GM23338 (cell line): ENCODE measurements around the gene PRSS23. TPM values are rescaled to one million over a fixed set of nuclear protein-coding genes. Genes with fewer than 3 reads are reported as not detected.
"Not testable (repeated sequence)": the region's sequence is repeated elsewhere in the genome, so short reads cannot be mapped to it uniquely, and the experiment has no call there.

Experiments
- ATAC-seq: fragments of 200-7000 bp; cut with Tn5 transposase; 3 replicates; pipeline ENCODE4 v1.9.1; 2020
- DNase-seq: peaks from one replicate; pipeline ENCODE4 v3.0.0-alpha.2; 2015; ENCODE audit warnings: low spot score
- H2AFZ ChIP-seq: fragments of 200-600 bp; sonication (generic); 2 replicates; pipeline ENCODE4 v1.8.0; 2016; ENCODE audit warnings: antibody characterized with exemption, mild to moderate bottlenecking, moderate library complexity
- H3F3A ChIP-seq: fragments of 200-600 bp; sonication (generic); replicated peaks from 2 replicates; pipeline ENCODE4 v1.8.0; 2017; ENCODE audit warnings: antibody characterized with exemption, mixed run types, low read depth
- H3K27ac ChIP-seq: fragments of 200-600 bp; sonication (generic); 2 replicates; pipeline ENCODE4 v1.6.1; 2016; ENCODE audit warnings: low read depth
- H3K27me3 ChIP-seq: fragments of 200-600 bp; sonication (generic); 2 replicates; pipeline ENCODE4 v1.8.0; 2016; ENCODE audit warnings: mild to moderate bottlenecking, mixed run types, moderate library complexity; ENCODE audit not compliant: insufficient read depth
- H3K36me3 ChIP-seq: fragments of 200-600 bp; sonication (generic); 2 replicates; pipeline ENCODE4 v1.8.0; 2016; ENCODE audit warnings: mild to moderate bottlenecking; ENCODE audit not compliant: insufficient read depth
- H3K4me1 ChIP-seq: fragments of 200-600 bp; sonication (generic); 2 replicates; pipeline ENCODE4 v1.8.0; 2016; ENCODE audit warnings: mild to moderate bottlenecking, moderate library complexity; ENCODE audit not compliant: insufficient read depth
- H3K4me2 ChIP-seq: fragments of 200-600 bp; sonication (generic); 2 replicates; pipeline ENCODE4 v1.7.1; 2017; ENCODE audit warnings: mixed run types
- H3K4me3 ChIP-seq: fragments of 200-600 bp; sonication (generic); 2 replicates; pipeline ENCODE4 v1.6.1; 2016; ENCODE audit warnings: mixed run types
- H3K79me2 ChIP-seq: fragments of 200-600 bp; sonication (generic); replicated peaks from 2 replicates; pipeline ENCODE4 v1.8.0; 2017; ENCODE audit warnings: mild to moderate bottlenecking; ENCODE audit not compliant: insufficient read depth
- H3K9me2 ChIP-seq: fragments of 200-600 bp; sonication (generic); 2 replicates; pipeline ENCODE4 v1.8.0; 2017; ENCODE audit not compliant: insufficient read depth
- H4K20me1 ChIP-seq: fragments of 200-600 bp; sonication (generic); replicated peaks from 2 replicates; pipeline ENCODE4 v1.8.0; 2017; ENCODE audit warnings: mild to moderate bottlenecking; ENCODE audit not compliant: insufficient read depth
- H3K27ac Mint-ChIP-seq: 2 replicates; pipeline ENCODE4 v1.8.0; 2020; ENCODE audit warnings: inconsistent platforms, mild to moderate bottlenecking, moderate library complexity, mixed read lengths
- H3K27me3 Mint-ChIP-seq: 3 replicates; pipeline ENCODE4 v1.8.0; 2022; ENCODE audit warnings: low read depth, mild to moderate bottlenecking, moderate library complexity, mixed read lengths, inconsistent platforms; ENCODE audit not compliant: insufficient read depth, poor library complexity
- H3K36me3 Mint-ChIP-seq: 3 replicates; pipeline ENCODE4 v1.8.0; 2021; ENCODE audit warnings: low read depth, mild to moderate bottlenecking, inconsistent platforms, moderate library complexity, mixed read lengths
- H3K4me1 Mint-ChIP-seq: 3 replicates; pipeline ENCODE4 v1.8.0; 2020; ENCODE audit warnings: mild to moderate bottlenecking, inconsistent platforms, mixed read lengths
- H3K4me3 Mint-ChIP-seq: 3 replicates; pipeline ENCODE4 v1.8.0; 2021; ENCODE audit warnings: moderate library complexity, mild to moderate bottlenecking, inconsistent platforms, mixed read lengths
- H3K9me3 Mint-ChIP-seq: 3 replicates; pipeline ENCODE4 v1.8.0; 2020; ENCODE audit warnings: moderate library complexity, mild to moderate bottlenecking, inconsistent platforms, mixed read lengths
- CREB1 ChIP-seq: fragments of 250-450 bp; sonication (Bioruptor Pico); IDR thresholded peaks from 2 replicates; pipeline ENCODE4 v1.5.0; 2020; ENCODE audit warnings: low read depth, mild to moderate bottlenecking, moderate library complexity
- EZH2 ChIP-seq: fragments of 200-600 bp; sonication (generic); IDR thresholded peaks from one replicate; pipeline ENCODE4 v1.8.0; 2017; ENCODE audit warnings: antibody characterized with exemption, mild to moderate bottlenecking, low read depth; ENCODE audit not compliant: unreplicated experiment
- JUNB ChIP-seq: IDR thresholded peaks from one replicate; pipeline ENCODE4 v1.6.1; 2016; ENCODE audit warnings: antibody characterized with exemption; ENCODE audit not compliant: unreplicated experiment
- NANOG ChIP-seq: IDR thresholded peaks from 2 replicates; pipeline ENCODE4 v1.6.1; 2016; ENCODE audit warnings: antibody characterized with exemption, borderline replicate concordance
- POLR2AphosphoS5 ChIP-seq: IDR thresholded peaks from 2 replicates; pipeline ENCODE4 v1.6.1; 2016; ENCODE audit warnings: antibody characterized with exemption, low read depth
- REST ChIP-seq: IDR thresholded peaks from one replicate; pipeline ENCODE4 v1.6.1; 2018; ENCODE audit warnings: antibody characterized with exemption; ENCODE audit not compliant: unreplicated experiment
- ZNF114 ChIP-seq: fragments of 250-450 bp; sonication (Bioruptor Pico); IDR thresholded peaks from 2 replicates; pipeline ENCODE4 v1.5.0; 2020; ENCODE audit warnings: mild to moderate bottlenecking, moderate library complexity
- ZNF331 ChIP-seq: fragments of 250-450 bp; sonication (Bioruptor Pico); IDR thresholded peaks from 2 replicates; pipeline ENCODE4 v1.5.0; 2020; ENCODE audit warnings: low read depth, mild to moderate bottlenecking, moderate library complexity
- polyA plus RNA-seq: library from polyadenylated mRNA; unstranded; fragments of >200 nt; fragmentation: Nextera tagmentation; extraction: Ambion mirVana; gene quantifications from 2 replicates; pipeline ENCODE4 v1.2.1, GENCODE V29; 2016
- total RNA-seq: library from RNA; depleted of rRNA; stranded (reverse); fragments of >200 nt; shearing (Covaris generic); gene quantifications from 2 replicates; pipeline ENCODE4 v1.2.3, GENCODE V29; 2014
- TF ChIP-seq, protein P1 (sequence below): IDR thresholded peaks from 2 replicates; pipeline ENCODE4 v1.6.1; 2016; ENCODE audit warnings: antibody characterized with exemption
- TF ChIP-seq, protein P2 (sequence below): fragments of 250-450 bp; sonication (Bioruptor Pico); IDR thresholded peaks from 2 replicates; pipeline ENCODE4 v1.5.0; 2020; ENCODE audit warnings: mild to moderate bottlenecking, moderate library complexity

Gene PRSS23
- total and polyA plus RNA-seq, 2 experiments from 2014 or later: 3.9 to 4.7 TPM

GRCh38 chr11:86769219-86769618 is 31.1 kb upstream of the PRSS23 start:
- ATAC-seq (no peak), DNase-seq (no peak)
- H3K9me2 ChIP-seq: peaks cover 3% of the 10 kb centered on the region
- no peak overlapping the region for H3K4me3 Mint-ChIP-seq
- TF ChIP-seq POLR2AphosphoS5: no peak
- TF ChIP-seq ZNF331 (CRISPR knock-in tag): no peak
- no peak for TF ChIP-seq EZH2
- TF ChIP-seq REST: no peak
- TF ChIP-seq, protein P1, sequence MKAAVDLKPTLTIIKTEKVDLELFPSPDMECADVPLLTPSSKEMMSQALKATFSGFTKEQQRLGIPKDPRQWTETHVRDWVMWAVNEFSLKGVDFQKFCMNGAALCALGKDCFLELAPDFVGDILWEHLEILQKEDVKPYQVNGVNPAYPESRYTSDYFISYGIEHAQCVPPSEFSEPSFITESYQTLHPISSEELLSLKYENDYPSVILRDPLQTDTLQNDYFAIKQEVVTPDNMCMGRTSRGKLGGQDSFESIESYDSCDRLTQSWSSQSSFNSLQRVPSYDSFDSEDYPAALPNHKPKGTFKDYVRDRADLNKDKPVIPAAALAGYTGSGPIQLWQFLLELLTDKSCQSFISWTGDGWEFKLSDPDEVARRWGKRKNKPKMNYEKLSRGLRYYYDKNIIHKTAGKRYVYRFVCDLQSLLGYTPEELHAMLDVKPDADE: no peak
- TF ChIP-seq JUNB: no peak
- TF ChIP-seq ZNF114 (CRISPR knock-in tag): no peak
- TF ChIP-seq, protein P2, sequence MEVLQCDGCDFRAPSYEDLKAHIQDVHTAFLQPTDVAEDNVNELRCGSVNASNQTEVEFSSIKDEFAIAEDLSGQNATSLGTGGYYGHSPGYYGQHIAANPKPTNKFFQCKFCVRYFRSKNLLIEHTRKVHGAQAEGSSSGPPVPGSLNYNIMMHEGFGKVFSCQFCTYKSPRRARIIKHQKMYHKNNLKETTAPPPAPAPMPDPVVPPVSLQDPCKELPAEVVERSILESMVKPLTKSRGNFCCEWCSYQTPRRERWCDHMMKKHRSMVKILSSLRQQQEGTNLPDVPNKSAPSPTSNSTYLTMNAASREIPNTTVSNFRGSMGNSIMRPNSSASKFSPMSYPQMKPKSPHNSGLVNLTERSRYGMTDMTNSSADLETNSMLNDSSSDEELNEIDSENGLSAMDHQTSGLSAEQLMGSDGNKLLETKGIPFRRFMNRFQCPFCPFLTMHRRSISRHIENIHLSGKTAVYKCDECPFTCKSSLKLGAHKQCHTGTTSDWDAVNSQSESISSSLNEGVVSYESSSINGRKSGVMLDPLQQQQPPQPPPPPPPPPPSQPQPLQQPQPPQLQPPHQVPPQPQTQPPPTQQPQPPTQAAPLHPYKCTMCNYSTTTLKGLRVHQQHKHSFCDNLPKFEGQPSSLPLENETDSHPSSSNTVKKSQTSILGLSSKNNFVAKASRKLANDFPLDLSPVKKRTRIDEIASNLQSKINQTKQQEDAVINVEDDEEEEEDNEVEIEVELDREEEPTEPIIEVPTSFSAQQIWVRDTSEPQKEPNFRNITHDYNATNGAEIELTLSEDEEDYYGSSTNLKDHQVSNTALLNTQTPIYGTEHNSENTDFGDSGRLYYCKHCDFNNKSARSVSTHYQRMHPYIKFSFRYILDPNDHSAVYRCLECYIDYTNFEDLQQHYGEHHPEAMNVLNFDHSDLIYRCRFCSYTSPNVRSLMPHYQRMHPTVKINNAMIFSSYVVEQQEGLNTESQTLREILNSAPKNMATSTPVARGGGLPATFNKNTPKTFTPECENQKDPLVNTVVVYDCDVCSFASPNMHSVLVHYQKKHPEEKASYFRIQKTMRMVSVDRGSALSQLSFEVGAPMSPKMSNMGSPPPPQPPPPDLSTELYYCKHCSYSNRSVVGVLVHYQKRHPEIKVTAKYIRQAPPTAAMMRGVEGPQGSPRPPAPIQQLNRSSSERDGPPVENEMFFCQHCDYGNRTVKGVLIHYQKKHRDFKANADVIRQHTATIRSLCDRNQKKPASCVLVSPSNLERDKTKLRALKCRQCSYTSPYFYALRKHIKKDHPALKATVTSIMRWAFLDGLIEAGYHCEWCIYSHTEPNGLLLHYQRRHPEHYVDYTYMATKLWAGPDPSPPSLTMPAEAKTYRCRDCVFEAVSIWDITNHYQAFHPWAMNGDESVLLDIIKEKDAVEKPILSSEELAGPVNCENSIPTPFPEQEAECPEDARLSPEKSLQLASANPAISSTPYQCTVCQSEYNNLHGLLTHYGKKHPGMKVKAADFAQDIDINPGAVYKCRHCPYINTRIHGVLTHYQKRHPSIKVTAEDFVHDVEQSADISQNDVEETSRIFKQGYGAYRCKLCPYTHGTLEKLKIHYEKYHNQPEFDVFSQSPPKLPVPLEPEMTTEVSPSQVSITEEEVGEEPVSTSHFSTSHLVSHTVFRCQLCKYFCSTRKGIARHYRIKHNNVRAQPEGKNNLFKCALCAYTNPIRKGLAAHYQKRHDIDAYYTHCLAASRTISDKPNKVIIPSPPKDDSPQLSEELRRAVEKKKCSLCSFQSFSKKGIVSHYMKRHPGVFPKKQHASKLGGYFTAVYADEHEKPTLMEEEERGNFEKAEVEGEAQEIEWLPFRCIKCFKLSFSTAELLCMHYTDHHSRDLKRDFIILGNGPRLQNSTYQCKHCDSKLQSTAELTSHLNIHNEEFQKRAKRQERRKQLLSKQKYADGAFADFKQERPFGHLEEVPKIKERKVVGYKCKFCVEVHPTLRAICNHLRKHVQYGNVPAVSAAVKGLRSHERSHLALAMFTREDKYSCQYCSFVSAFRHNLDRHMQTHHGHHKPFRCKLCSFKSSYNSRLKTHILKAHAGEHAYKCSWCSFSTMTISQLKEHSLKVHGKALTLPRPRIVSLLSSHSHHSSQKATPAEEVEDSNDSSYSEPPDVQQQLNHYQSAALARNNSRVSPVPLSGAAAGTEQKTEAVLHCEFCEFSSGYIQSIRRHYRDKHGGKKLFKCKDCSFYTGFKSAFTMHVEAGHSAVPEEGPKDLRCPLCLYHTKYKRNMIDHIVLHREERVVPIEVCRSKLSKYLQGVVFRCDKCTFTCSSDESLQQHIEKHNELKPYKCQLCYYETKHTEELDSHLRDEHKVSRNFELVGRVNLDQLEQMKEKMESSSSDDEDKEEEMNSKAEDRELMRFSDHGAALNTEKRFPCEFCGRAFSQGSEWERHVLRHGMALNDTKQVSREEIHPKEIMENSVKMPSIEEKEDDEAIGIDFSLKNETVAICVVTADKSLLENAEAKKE: no peak
- TF ChIP-seq CREB1 (CRISPR knock-in tag): no peak
- TF ChIP-seq NANOG: no peak
- no peak overlapping the region for H2AFZ ChIP-seq
- no peaks in the 10 kb centered on the region for H3F3A ChIP-seq
- H3K36me3 Mint-ChIP-seq: peaks cover 7% of the 10 kb centered on the region
- H3K27me3 Mint-ChIP-seq: peaks cover 5% of the 10 kb centered on the region
- H3K27me3 ChIP-seq: no peaks in the 10 kb centered on the region
- H3K27ac Mint-ChIP-seq: no peak overlapping the region
- H3K4me3 ChIP-seq: no peak overlapping the region
- no peaks in the 10 kb centered on the region for H4K20me1 ChIP-seq
- H3K27ac ChIP-seq: no peak overlapping the region
- no peak overlapping the region for H3K4me2 ChIP-seq
- H3K79me2 ChIP-seq: no peaks in the 10 kb centered on the region
- peaks cover 19% of the 10 kb centered on the region for H3K9me3 Mint-ChIP-seq
- H3K4me1 ChIP-seq: no peaks in the 10 kb centered on the region
- no peaks in the 10 kb centered on the region for H3K36me3 ChIP-seq
- H3K4me1 Mint-ChIP-seq: peaks cover 5% of the 10 kb centered on the region

GRCh38 chr11:86770473-86771027 is 29.8 kb upstream of the PRSS23 start:
- H3K27me3 ChIP-seq, H3K79me2 ChIP-seq, H2AFZ ChIP-seq, H3K36me3 ChIP-seq, H3K4me3 ChIP-seq, H3K27ac ChIP-seq, H3K4me1 ChIP-seq, H4K20me1 ChIP-seq, H3K4me2 ChIP-seq, H3K27ac Mint-ChIP-seq, H3F3A ChIP-seq, H3K4me1 Mint-ChIP-seq, H3K4me3 Mint-ChIP-seq, DNase-seq, H3K27me3 Mint-ChIP-seq, H3K36me3 Mint-ChIP-seq, ATAC-seq, H3K9me2 ChIP-seq: not testable (repeated sequence)
- H3K9me3 Mint-ChIP-seq: peaks cover 19% of the 10 kb centered on the region
